ENCODE measurements around the gene SLC2A4. TPM values are rescaled to one million over a fixed set of nuclear protein-coding genes. Genes with fewer than 3 reads are reported as not detected.

The SLC2A4 gene
- total RNA-seq, result not detected in 2 replicates

GRCh38 chr17:7281074-7281952 lies at the start of gene SLC2A4:
Gene SLC2A4, plus strand, starts transcription at chr17:7281718. Its CDS starts 217 bp downstream, at chr17:7281935.

GRCh38 chr17:7234083-7234951 lies 47.2 kb upstream of the SLC2A4 start, which contains the start of gene DVL2:
Gene DVL2, minus strand, starts transcription at chr17:7234517. Its CDS starts 255 bp downstream, at chr17:7234262.

GRCh38 chr17:7239091-7240027 lies 42.2 kb upstream of the SLC2A4 start, which contains the start of gene PHF23:
Gene PHF23, minus strand, starts transcription at chr17:7239457. Its CDS starts 178 bp downstream, at chr17:7239279.

GRCh38 chr17:7241783-7242716 lies 39.5 kb upstream of the SLC2A4 start, which contains the start of gene GABARAP:
Gene GABARAP, minus strand, starts transcription at chr17:7242449. Its CDS starts 119 bp downstream, at chr17:7242330.

GRCh38 chr17:7251661-7252175 lies 29.8 kb upstream of the SLC2A4 start, which contains the start of gene CTDNEP1:
Gene CTDNEP1, minus strand, starts transcription at chr17:7251734. Its CDS starts 438 bp downstream, at chr17:7251296.

GRCh38 chr17:7252176-7253043 lies 29.1 kb upstream of the SLC2A4 start, which contains the start of gene ELP5:
Gene ELP5, plus strand, starts transcription at chr17:7252215. Its CDS starts 336 bp downstream, at chr17:7252551.

GRCh38 chr17:7262192-7262934 lies 19.2 kb upstream of the SLC2A4 start, which contains the start of gene CLDN7:
Gene CLDN7, minus strand, starts transcription at chr17:7262478. Its CDS starts 435 bp downstream, at chr17:7262043.

GRCh38 chr17:7294614-7295153 lies 13.2 kb downstream of the SLC2A4 start, which contains the start of gene YBX2:
Gene YBX2, minus strand, starts transcription at chr17:7294639. Its CDS starts 139 bp downstream, at chr17:7294500.

GRCh38 chr17:7306911-7307685 lies 25.6 kb downstream of the SLC2A4 start, which contains the start of gene EIF5A:
Gene EIF5A, plus strand, starts transcription at chr17:7307628. Its CDS starts 2,008 bp downstream, at chr17:7309636.

GRCh38 chr17:7314719-7315569 lies 33.4 kb downstream of the SLC2A4 start, which contains the start of gene GPS2:
Gene GPS2, minus strand, starts transcription at chr17:7315360. Its CDS starts 308 bp downstream, at chr17:7315052.

GRCh38 chr17:7328840-7329373 lies 47.4 kb downstream of the SLC2A4 start, which contains the start of gene NEURL4:
Gene NEURL4, minus strand, starts transcription at chr17:7329335. Its CDS starts 23 bp downstream, at chr17:7329312.

GRCh38 chr17:7336240-7337175 lies 55.0 kb downstream of the SLC2A4 start, which contains the start of gene ACAP1:
Gene ACAP1, plus strand, starts transcription at chr17:7336529. Its CDS starts 206 bp downstream, at chr17:7336735.

Measured in smooth muscle cell of the umbilical artery (primary cell).